Activated CD4-positive, CD25-positive, alpha-beta regulatory T cell (primary cell): Measurements from ENCODE around the gene IL15RA.
"Not testable (repeated sequence)": the region's sequence is repeated elsewhere in the genome, so short reads cannot be mapped to it uniquely, and the experiment has no call there.

Source experiments
- DNase-seq, 4 experiments: peaks; one replicate each; lab custom pipeline; 2025; lab: John Stamatoyannopoulos, UW

Gene IL15RA

DNA sequence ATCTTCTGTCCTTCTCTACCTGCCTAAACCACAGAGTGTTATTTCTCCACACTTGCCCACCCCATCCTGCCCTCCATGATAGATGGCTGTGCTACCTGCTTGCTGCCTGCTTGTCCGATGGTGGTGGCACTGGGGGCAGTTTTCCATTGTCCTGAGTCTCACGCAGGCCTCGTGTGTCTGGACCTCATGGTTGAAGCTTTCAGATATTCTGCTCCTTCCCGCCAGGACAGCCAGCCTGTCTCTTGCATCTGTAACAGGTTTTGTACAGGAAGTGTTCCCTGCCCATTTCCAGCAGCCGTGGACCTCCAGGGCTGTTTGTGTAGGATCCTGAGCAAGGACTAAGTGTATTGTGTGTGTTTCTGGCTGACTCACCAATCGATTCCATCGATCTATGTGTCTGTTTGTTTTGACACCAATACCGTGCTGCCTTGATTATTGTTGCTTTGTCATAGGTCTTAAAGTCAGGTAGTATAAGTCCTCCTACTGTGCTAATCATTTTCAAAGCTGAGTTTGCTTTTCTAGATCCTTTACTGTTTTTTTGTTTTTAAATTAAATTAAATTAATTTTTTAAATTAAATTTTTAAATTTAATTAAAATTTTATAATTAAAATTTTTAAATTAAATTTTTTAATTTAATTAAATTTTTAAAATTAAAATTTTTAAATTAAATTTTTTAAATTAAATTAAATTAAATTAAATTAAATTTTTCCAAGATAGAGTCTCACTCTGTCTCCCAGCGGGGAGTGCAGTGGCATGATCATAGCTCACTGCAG lies 8.5 kb downstream of the IL15RA start:
- DNase-seq: no peak

DNA sequence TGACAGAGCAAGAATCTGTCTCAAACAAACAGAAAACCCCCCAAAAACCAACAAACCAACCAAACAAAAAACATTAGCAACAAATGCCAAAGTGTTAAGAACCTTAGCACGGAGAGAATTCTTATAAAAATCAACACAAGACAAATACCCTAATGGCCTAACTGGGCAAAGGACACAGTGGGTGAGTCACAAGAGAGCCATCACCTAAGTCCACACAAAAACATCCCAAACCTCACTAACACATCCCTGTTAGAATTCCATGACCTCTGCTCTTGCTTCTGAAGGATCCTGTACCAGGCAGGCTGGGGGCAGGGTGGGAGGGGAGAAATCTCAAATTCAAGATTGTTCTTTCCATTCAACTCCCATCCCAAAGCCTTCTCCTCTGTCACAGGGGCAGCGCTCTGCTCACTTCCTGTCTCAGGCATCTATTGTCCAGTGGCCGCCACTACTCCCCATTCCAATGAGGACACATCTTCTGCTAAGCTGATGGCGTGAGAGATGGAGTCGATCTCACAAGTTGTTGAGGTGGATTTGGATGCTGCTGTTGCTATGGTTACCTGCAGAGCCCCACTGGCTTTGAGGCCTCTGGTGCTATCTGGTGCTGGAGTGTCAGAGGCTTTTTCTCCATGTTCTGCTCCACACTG lies 9.2 kb downstream of the IL15RA start:
- DNase-seq: no peak

DNA sequence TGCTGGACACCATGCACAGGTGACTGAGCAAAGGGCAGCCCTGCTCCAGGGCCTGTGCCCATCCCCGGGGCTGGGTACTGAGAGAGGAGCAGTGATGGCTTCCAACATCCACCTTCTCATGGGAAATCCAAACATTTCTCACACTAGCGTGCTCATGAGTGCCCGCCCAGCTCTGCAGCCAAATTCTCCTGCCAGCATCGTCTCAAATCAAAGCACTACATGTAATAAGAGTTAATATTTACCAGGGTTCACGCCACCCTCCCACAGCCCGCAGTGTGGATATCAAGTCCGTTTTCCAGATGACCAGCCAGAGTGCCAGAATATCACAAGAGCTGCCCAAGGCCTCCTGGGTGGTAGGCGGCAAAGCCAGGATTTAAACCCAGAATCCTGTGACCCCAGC lies 12.1 kb downstream of the IL15RA start:
- DNase-seq: no peak

DNA sequence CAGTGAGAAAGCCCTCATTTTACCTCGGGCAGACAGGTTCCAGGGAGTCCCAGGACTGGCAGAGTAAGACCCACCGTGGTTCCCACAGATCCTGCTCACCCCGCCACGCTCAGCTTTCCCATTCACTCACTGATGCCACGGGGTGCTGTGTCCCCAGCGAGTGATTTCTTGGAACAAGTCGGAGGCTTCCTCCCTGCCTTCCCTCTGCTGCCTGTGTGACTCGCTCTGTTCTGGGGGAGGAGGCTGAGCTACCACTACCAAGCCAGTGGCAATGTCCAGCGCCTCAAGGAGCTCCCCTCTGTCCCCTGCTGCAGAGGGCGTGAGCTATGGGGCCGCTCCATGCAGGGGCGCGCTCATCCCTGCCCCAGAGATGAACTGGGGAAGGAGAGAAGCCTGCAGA lies 12.6 kb downstream of the IL15RA start:
- DNase-seq: no peak

DNA sequence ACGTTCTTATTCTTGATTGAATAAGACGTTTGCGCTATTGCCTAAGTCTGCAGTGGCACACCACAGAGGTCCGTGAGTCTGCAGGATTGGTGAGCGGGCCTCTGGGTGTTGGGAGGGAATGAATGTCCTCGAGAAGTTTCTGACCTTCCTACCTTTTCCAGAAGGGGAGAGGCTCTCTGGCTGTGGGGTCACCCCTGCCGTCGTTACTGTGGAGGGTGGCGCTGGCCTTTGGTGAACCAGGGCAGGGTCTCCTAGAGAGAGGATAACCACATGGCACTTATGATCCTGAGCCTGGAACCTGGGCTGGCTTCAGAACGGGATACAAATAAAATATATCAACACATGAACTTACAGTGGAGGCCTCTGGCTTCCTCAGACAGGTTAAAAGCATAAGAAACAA lies 13.8 kb downstream of the IL15RA start:
- no peak for DNase-seq

DNA sequence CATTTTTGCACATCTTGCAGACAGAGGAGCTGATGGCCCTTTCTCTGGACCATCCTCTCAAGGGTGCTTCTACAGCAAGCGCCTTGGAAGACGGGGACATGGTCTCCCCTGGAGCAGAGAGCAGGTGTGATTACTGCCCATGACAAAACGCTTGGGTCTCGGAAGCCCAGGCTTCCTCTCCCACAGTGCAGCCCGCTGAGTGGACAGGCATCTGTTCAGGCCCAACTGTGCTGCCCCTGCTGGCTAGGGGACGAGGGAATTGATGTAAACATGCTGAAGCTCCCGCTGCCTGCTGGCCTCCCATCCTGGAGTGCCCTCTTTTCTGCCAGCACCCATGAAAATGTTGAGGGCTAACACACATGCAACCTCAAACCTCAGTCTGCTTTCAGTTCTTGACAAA lies 14.3 kb downstream of the IL15RA start:
- no peak for DNase-seq

DNA sequence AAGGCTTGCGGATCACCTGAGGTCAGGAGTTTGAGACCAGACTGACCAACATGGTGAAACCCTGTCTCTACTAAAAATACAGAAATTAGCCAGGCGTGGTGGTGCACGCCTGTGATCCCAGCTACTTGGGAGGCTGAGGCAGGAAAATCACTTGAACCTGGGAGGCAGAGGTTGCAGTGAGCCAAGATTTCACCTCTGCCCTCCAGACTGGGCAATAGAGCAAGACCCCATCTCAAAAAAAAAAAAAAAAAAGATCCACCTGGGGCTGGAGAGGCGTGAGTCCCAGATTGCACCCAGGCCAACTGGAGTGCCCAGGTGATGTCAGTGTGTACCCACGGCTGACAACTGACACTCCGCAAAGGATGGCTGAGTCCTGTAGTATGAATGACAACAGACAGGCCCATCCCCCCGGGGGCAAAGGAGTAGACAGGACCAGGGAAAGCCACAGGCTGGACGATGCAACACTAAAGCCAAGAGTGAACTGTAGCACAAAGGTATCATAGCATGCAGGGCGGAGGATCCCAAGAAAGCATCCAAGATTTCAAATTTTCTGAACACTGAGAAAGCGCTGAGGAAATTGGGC lies 14.9 kb downstream of the IL15RA start:
- DNase-seq: not testable (repeated sequence)

DNA sequence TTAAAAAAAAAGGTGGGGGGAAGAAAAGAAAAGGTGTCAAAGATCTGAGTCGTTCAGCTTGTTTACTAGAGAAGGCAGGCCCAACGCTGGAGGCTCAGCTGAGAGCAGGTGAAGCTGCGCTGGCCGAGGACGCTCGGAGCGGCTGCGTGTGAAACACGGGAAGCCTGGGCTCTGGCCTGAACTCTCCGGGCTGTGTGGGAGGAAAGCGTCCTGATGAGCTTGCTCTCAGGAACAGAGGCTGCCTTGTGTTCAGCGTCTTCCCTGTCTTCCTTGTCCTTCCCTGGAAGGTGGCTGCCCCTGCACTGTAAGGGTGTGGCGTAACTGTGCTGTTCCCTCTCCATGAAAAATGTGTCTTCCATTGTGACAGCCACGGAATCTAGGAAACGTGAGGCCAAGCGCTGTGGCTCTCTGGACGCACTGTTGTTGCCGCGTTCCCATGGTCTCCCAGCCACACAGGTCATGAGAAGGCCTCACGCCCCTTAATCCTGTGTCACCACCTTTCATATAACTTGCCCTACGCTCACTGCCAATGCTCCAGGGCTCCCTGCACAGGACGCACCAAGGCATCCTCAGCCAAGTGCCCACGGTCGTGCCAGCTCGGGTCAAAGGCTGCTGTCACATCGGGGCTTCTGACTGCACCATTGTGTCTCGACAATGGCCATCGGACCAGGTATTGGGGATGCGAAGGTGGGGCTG lies 15.8 kb downstream of the IL15RA start:
- DNase-seq: no peak

DNA sequence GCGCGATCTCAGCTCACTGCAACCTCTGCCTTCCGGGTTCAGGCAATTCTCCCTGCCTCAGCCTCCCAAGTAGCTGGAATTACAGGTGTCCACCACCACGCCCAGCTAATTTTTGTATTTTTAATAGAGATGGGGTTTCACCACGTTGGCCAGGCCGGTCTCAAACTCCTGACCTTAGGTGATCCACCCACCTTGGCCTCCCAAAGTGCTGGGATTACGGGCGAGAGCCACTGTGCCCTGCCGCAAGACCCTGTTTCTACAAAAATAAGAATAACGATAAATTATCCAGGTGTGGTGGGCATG lies 16.4 kb downstream of the IL15RA start:
- not testable (repeated sequence) for DNase-seq

DNA sequence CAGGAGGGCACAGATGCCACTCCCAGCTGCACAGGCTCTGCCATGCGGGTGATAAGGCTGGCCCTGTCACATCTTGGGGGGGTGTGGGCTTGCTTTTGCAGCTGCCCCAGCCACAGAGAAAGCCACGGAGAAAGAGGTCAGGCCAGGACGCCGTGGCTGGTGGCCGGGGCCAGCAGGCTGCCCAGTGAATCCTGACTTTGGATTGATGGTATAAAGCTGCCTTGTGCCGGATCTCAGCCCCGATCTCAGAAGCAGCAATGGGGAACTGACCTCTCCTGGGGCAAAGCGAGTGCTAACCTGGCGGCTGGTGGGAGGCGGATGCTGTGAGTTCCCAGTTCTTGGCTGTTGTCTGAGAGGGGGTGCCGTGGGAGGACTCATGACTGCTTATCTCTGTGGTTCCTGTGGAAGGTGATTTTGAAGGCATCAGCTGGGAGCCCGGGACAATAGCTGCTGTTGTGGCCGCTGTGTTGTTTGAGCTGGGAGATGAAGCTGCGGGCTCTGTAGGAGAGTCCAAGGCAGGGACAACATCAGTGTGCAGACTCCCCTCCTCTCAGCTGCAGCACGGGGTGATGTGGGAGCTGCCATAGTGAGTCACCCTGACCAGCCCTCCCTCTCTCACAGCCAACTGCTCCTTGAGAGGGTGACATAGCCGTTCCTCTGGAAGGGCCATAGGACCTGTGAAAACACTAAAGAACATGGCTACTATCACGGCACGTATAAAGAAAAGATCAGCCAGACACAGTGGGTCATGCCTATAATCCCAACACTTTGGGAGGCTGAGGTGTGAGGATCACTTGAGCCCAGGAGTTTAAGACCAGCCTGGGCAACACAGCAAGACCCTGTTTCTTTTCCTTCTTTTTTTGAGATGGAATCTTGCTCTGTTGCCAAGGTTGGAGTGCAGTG lies 17.0 kb downstream of the IL15RA start:
- no peak for DNase-seq

DNA sequence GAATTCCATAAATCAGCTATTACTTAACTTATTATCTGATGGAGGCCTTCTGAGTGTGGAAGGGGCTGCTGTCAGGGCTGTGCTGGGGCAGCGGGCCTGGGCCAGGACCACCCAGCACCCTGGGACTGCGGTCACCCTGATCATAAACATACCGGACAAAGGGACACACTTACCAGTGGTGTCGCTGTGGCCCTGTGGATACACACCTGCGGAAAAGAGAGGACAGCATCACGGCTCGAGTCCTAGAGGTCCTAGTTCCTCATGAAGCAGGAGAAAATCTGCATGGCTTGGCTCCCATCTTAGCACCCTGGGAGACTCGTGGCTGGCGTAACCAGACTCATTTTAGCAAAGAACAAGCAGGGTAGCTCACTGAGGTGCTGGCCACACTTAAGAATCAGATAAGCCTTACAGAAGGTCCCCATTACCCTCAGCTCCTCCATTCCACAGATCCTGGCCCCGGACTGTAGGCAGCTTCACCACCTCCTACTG lies 17.7 kb downstream of the IL15RA start:
- DNase-seq: no peak

DNA sequence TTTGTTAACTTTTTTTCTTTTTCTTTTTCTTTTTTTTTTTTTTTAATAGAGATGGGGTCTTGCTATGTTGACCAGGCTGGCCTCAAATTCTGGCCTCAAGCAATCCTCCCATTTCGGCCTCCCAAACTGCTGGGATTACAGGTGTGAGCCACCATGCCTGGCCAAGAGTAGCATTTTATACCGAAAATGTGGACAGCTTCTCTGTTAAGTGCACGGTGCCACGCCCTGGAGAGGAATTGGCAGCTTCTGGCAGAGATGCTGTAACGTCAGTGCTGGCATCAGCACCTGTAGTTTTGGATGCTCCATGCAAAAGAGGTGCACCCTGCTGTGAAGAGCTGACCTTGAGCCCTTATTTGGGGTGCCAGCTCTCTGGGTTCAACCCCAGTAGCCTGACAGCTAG lies 18.2 kb downstream of the IL15RA start:
- no peak for DNase-seq

DNA sequence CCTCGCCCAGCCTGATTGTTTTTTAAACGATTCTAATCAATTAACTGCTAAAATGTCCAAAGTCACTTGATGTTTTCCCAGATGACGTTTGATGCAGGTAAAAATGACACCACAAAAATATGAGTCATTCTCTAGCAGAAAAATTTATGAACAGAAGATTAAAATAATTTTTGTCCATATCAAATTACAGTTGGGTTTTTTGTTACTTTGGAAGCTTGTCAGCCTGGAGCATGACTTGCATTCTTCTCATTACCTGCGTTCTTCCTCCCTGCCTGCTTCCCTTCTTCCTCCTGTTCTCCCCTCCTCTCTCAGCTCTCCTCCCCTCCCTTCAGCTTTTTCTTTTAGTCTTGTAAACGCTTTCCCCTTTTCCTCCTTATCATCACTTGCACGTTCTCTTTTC lies 18.7 kb downstream of the IL15RA start:
- DNase-seq: no peak

DNA sequence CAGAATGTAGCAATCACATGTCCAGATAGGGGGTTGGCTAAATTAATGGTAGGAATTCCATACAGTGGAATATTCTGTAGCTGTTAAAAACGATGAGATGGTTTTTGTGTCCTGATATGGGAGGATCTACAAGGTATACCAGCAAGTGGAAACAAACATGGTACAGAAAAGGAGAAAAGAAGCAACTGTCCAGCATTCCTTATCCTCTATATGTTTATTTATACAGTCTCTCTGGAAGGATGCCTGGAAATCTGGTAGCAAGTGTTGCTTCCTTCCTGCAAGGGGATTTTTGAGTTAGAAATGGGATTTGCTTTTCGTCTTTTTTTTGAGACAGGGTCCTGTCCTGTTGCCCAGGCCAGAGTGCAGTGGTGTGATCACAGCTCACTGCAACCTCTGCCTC lies 19.3 kb downstream of the IL15RA start:
- DNase-seq: no peak

DNA sequence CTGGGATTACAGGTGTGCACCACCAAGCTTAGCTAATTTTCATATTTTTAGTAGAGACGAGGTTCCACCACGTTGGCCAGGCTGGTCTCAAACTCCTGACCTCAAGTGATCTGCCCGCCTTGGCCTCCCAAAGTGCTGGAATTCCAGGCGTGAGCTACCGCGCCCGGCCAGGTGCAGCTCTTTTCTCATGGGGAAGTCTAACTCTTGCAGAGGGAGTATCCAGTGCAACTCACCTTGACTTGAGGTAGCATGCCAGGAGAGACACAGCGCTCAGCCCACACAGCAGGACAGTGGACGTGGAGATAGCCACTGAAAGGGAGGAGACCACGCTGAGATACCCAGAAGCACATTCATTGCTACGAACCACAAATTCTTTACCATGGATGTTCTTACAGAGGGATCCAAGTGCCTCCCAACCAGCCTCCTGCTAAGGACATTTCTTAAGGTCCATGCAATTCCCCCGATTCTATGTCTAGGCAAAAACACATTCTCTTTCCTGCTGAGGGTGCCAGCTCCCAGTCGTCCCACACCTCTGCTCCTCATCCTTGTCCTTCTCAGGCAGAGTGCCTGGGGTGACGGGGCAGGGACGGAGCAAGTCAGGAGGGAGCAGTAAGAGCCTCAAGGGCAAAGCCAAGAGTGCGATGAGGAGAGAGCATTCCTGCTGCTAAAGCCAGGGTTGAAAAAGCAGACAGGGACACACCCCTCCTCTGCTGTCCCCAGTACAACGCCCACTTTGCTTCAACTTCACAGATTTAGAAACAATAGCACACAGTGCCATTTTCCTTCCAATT lies 21.0 kb downstream of the IL15RA start:
- DNase-seq: no peak

DNA sequence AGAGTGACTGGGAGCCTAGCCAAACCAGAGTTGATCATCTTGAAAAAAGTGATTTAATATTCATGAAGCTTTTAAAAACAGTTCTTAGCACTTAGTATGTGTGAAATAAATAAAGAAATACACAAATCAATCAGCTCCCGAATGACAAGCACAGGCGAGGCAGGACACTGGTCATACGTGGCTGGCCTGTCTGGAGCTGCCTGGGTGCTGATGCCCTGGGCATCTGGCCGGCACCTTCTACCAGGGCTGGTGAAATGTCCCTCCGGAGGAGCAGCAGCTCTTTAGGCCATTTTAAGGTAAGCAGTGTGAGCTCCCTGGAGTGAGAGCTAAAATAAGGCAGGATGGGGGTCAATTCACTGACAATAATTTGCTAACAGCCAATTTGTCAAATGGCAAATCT lies 23.7 kb downstream of the IL15RA start:
- no peak for DNase-seq

DNA sequence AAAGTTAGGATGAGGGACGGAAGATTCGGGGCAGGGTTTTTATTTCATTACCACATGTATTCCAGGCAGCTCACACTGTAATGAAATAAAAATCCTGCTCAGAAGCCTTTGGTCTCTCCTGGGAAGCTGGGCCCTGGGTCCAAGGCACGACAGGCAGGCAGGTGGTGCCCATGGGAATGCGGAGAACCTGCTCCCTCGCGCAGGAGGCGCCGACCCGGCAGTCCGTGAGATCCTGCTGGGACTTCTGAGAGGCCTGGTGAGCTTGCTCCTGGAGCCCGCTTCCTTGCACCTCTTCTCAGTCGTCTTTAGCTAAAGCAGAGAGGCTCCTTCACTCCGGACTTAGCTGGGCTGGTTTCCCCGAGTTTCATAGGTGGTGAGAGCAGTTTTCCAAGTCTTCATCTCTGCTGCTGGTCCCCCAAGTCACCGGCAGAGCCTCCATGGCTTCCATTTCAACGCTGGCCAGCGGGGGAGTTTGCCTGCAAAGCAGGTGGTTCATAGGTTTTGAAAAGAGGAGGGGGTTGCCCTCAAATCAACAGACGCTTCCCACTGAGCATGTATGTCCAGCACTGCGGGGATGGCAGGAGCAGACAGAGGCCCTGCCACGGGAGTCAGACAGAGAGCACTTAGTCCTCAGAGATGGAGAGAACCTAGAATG lies 24.5 kb downstream of the IL15RA start:
- no peak for DNase-seq

DNA sequence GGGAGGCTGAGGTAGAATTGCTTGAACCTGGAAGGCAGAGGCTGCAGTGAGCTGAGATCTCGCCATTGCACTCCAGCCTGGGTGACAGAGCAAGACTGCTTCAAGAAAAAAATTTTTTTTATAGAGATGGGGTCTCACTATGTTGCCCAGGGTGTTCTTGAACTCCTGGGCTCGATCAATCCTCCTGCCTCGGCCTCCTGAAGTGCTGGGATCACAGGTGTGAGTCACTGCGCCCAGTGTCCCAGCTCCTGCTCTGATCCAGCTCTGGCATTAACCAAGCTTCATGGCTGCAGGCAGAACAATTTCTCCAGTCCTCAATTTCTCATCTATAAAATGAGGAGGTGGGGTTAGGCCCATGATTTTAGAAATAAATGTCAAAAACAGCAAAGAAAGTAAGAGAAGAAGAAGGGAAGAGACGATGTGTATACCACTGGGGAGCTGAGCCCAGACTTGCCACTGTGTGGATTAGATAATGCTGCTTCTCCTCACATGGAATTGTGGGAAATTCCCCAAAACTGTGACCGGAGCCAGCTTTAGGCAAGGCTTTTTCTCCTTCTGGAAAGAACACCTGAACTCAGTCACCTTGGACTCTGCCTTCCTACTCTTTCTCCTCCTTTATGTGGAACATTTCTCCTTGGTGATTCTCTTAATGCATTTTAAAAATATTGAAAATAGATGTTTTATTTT lies 25.5 kb downstream of the IL15RA start:
- no peak for DNase-seq

DNA sequence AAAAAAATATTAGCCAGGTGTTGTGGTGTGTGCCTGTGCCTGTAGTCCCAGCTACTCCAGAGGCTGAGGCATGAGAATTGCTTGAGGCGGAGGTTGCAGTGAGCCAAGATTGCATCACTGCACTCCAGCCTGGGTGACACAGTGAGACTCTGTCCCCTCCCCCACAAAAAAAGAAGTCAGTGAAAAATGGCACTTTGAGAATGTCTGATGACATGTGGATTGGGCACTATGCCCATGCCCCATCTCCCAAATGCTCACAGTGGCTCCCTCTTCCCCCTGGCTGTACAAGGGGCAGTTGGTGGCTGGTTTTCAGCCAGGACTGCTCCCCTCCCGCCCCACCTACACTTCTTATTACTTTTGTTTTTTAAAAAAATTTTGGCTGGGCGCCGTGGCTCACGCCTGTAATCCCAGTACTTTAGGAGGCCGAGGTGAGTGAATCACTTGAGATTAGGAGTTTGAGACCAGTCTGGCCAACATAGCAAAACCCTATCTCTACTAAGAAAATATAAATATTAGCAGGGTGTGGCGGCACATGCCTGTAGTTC lies 26.1 kb downstream of the IL15RA start:
- DNase-seq: no peak
